K562 (cell line): ENCODE results near the gene OCRL. TPM values are rescaled to one million over a fixed set of nuclear protein-coding genes. Genes with fewer than 3 reads are reported as not detected.

ENCODE experiments used
- ATAC-seq: fragments of 200-7000 bp; cut with Tn5 transposase; 3 replicates; pipeline ENCODE4 v1.9.1; 2020; ENCODE audit warnings: moderate library complexity
- BruUV-seq: library from RNA; stranded (reverse); fragments of 400-500 nt; replicated peaks from 2 replicates; lab custom pipeline; 2021; lab: Mats Ljungman, UMichigan
- CTCF ChIA-PET: fragments of 300-600 bp; formaldehyde crosslinking; extraction: SDS; loops from one replicate; lab custom pipeline; 2021; ENCODE audit warnings: low intra/inter-chr PET ratio; lab: Yijun Ruan, JAX
- POLR2A ChIA-PET: fragments of 300-600, 350-650 bp; sonication (Branson Sonifier 250); formaldehyde crosslinking; extraction: SDS; loops from one replicate; lab custom pipeline; 2021; ENCODE audit warnings: antibody characterized with exemption, inconsistent platforms; lab: Yijun Ruan, JAX
- DNase-seq, 4 experiments: peaks; one replicate each; pipeline versions ENCODE4 v3.0.0 to v3.0.0-alpha.2; 2011 to 2018; ENCODE audit warnings: low spot score in 3 of 4, mixed read lengths in 3 of 4; ENCODE audit errors: extremely low read depth in 1 of 4
- FAIRE-seq: peaks from 2 replicates; lab custom pipeline; 2011; peaks lifted over from hg19 to GRCh38; lab: Jason Lieb, UNC
- H2AFZ ChIP-seq: 2 replicates; pipeline ENCODE4 v1.6.0; 2011; ENCODE audit warnings: low read depth, low read length, control low read depth, inconsistent platforms
- H3K27ac ChIP-seq: fragments of 200-600 bp; 3 replicates; pipeline ENCODE4 v1.8.0; 2011; ENCODE audit warnings: low read depth, mild to moderate bottlenecking, control low read depth, inconsistent platforms, low read length, moderate library complexity, mixed read lengths; ENCODE audit errors: extremely low read depth
- H3K27me3 ChIP-seq, 2 experiments: fragments of 300-600 bp in 1 of 2; 2 replicates in 1 of 2; 3 replicates in 1 of 2; pipeline versions ENCODE4 v1.6.0 to v1.8.0; 2011; ENCODE audit warnings: inconsistent platforms in 2 of 2, low read length in 2 of 2, mild to moderate bottlenecking in 1 of 2, mixed read lengths in 1 of 2, moderate library complexity in 1 of 2; ENCODE audit not compliant: control insufficient read depth in 2 of 2, insufficient read depth in 2 of 2
- H3K36me3 ChIP-seq: fragments of 300-600 bp; 3 replicates; pipeline ENCODE4 v1.8.0; 2011; ENCODE audit warnings: mild to moderate bottlenecking, low read length, inconsistent platforms; ENCODE audit not compliant: control insufficient read depth, insufficient read depth
- H3K4me1 ChIP-seq, 2 experiments: fragments of 200-600 bp in 1 of 2; replicated peaks in 1 of 2; 2 replicates in 1 of 2; 3 replicates in 1 of 2; pipeline versions ENCODE4 v1.5.1 to v1.8.0; 2011; ENCODE audit warnings: inconsistent platforms in 2 of 2, low read length in 2 of 2, mild to moderate bottlenecking in 1 of 2, mixed read lengths in 1 of 2, moderate library complexity in 1 of 2; ENCODE audit not compliant: control insufficient read depth in 2 of 2, insufficient read depth in 2 of 2
- H3K4me2 ChIP-seq: 2 replicates; pipeline ENCODE4 v1.6.1; 2011; ENCODE audit warnings: low read length, control low read depth, inconsistent platforms, mixed read lengths; ENCODE audit not compliant: insufficient read depth
- H3K4me3 ChIP-seq: fragments of 200-600 bp; sonication (generic), shearing (Covaris generic); 2 replicates; pipeline ENCODE4 v1.5.1; 2016; ENCODE audit warnings: control low read depth, inconsistent platforms
- H3K79me2 ChIP-seq: fragments of 200-600 bp; 3 replicates; pipeline ENCODE4 v1.8.0; 2011; ENCODE audit warnings: low read length, inconsistent platforms; ENCODE audit not compliant: control insufficient read depth, insufficient read depth
- H3K9ac ChIP-seq, 2 experiments: 2 replicates each; pipeline versions ENCODE4 v1.6.0 to v1.6.1; 2011; ENCODE audit warnings: low read depth in 2 of 2, low read length in 2 of 2, control low read depth in 1 of 2, inconsistent platforms in 1 of 2, mild to moderate bottlenecking in 1 of 2, mixed read lengths in 1 of 2; ENCODE audit not compliant: insufficient read depth in 1 of 2
- H3K9me1 ChIP-seq: one replicate; pipeline ENCODE4 v1.6.0; 2011; ENCODE audit warnings: inconsistent platforms, mild to moderate bottlenecking, low read length, moderate library complexity; ENCODE audit not compliant: control insufficient read depth, insufficient read depth
- H3K9me3 ChIP-seq: replicated peaks from 2 replicates; pipeline ENCODE4 v1.5.1; 2011; ENCODE audit warnings: low read depth, low read length, inconsistent platforms; ENCODE audit not compliant: control insufficient read depth, insufficient read depth
- H4K20me1 ChIP-seq: replicated peaks from 2 replicates; pipeline ENCODE4 v1.6.1; 2011; ENCODE audit warnings: low read length, inconsistent platforms, mixed read lengths; ENCODE audit not compliant: control insufficient read depth, insufficient read depth
- C11orf30 ChIP-seq: fragments of 450-650 bp; IDR thresholded peaks from 2 replicates; pipeline ENCODE4 v1.6.1; 2016; ENCODE audit warnings: low read depth, mild to moderate bottlenecking
- CAMTA2 ChIP-seq: fragments of 250-450 bp; sonication (Bioruptor Pico); conservative IDR thresholded peaks from 2 replicates; pipeline ENCODE4 v1.5.1; 2022
- DPF2 ChIP-seq: fragments of 450-650 bp; IDR thresholded peaks from 2 replicates; pipeline ENCODE4 v1.6.1; 2016
- FOXJ2 ChIP-seq: fragments of 200-800 bp; sonication (Bioruptor generic); IDR thresholded peaks from 2 replicates; pipeline ENCODE4 v1.6.1; 2016; ENCODE audit warnings: missing genetic modification characterization, missing compliant biosample characterization
- FOXK2 ChIP-seq, 2 experiments: fragments of 450-650 bp; IDR thresholded peaks in 1 of 2; conservative IDR thresholded peaks in 1 of 2; 2 replicates each; pipeline ENCODE4 v1.6.1; 2016; ENCODE audit warnings: low read depth in 2 of 2, mild to moderate bottlenecking in 1 of 2
- MAFF ChIP-seq: IDR thresholded peaks from 2 replicates; pipeline ENCODE4 v1.6.1; 2012; ENCODE audit warnings: low read length, improper control_type of control experiment
- MAFG ChIP-seq: fragments of 450-650 bp; conservative IDR thresholded peaks from 2 replicates; pipeline ENCODE4 v1.6.1; 2016; ENCODE audit warnings: missing genetic modification characterization, missing compliant biosample characterization
- MAFK ChIP-seq: IDR thresholded peaks from 2 replicates; pipeline ENCODE4 v1.6.1; 2011; ENCODE audit warnings: low read length, improper control_type of control experiment
- MEIS2 ChIP-seq: fragments of 450-650 bp; IDR thresholded peaks from 2 replicates; pipeline ENCODE4 v1.6.1; 2014; ENCODE audit warnings: mild to moderate bottlenecking; ENCODE audit not compliant: partially characterized antibody
- NFE2 ChIP-seq: IDR thresholded peaks from 2 replicates; pipeline ENCODE4 v1.6.1; 2014; ENCODE audit warnings: antibody characterized with exemption, low read depth
- ZNF316 ChIP-seq: fragments of 450-650 bp; IDR thresholded peaks from 2 replicates; pipeline ENCODE4 v1.6.1; 2016
- ZNF77 ChIP-seq: fragments of 250-450 bp; sonication (Bioruptor Pico); IDR thresholded peaks from 2 replicates; pipeline ENCODE4 v1.5.0; 2020
- WGBS: fragments of 100-300 bp; shearing (Covaris generic); methylation state at CpG from one replicate; pipeline ENCODE4 v1.1.6; 2016; ENCODE audit warnings: low coverage, mixed read lengths; ENCODE audit not compliant: insufficient coverage; ENCODE audit errors: missing lambda C conversion rate; 5-methylcytosine and 5-hydroxymethylcytosine counted together
- in situ Hi-C: fragments of 300-500 bp; cut with MboI; formaldehyde crosslinking; loops from 4 replicates; pipeline ENCODE4 v1.15.0; 2018; ENCODE audit warnings: inconsistent platforms, mixed read lengths
- intact Hi-C: fragments of 100-400 bp; cut with micrococcal nuclease; formaldehyde crosslinking; loops from 2 replicates; pipeline ENCODE4 v1.14.2; 2022
- polyA plus RNA-seq, 8 experiments: library from polyadenylated mRNA; depleted of rRNA in 4 of 8; stranded (reverse) in 5 of 8; unstranded in 3 of 8; fragments of >200 nt; fragmentation: Nextera tagmentation in 2 of 8; fragmentation: Illumina TruSeq in 1 of 8; extraction: Ambion mirVana in 2 of 8; extraction: Trizol in 1 of 8; gene quantifications; 2 replicates each; pipeline versions ENCODE4 v1.2.1 to v1.2.3, GENCODE V29; 2011 to 2014; ENCODE audit warnings: inconsistent platforms in 1 of 8, missing spikeins in 1 of 8
- total RNA-seq, 7 experiments: library from RNA; depleted of rRNA in 6 of 7; stranded (reverse); fragments of >200 nt in 6 of 7; fragmentation: Illumina TruSeq in 2 of 7; extraction: Trizol in 2 of 7; gene quantifications; 2 replicates each; pipeline versions ENCODE4 v1.2.1 to v1.2.3, GENCODE V29; 2011 to 2021; ENCODE audit warnings: low replicate concordance in 1 of 7
- TF ChIP-seq, protein P1 (sequence below), 2 experiments: fragments of 450-650 bp; conservative IDR thresholded peaks; 2 replicates each; pipeline ENCODE4 v1.6.1; 2017; ENCODE audit warnings: mild to moderate bottlenecking in 2 of 2, moderate library complexity in 2 of 2

The OCRL gene
- total and polyA plus RNA-seq, 9 of the 15 experiments (the other 6 are each of a cell fraction or from before 2014, with no cell fraction given), result 2.2 to 23.4 (median 11.9) TPM

DNA sequence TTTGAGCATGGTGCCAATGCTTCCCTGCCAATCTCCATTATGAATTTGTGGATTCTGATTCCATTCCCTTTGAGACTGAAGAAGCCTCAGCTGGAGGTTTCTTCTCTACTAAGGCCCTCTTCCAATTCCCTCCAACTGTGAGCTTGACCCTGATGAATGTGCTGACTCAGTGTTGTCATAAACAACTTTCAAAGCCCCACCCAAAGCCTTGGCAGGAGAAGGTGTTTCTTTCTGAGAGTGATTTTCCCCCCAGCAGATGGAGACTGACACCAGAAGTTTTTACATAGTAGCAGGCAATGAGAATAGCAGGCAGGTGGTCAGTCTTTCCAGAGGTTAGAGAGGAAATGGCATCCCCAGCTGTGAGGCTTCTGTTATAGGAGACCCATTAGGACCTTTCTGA lies 53.1 kb downstream of the OCRL start (continued):
- TF ChIP-seq, protein P1, sequence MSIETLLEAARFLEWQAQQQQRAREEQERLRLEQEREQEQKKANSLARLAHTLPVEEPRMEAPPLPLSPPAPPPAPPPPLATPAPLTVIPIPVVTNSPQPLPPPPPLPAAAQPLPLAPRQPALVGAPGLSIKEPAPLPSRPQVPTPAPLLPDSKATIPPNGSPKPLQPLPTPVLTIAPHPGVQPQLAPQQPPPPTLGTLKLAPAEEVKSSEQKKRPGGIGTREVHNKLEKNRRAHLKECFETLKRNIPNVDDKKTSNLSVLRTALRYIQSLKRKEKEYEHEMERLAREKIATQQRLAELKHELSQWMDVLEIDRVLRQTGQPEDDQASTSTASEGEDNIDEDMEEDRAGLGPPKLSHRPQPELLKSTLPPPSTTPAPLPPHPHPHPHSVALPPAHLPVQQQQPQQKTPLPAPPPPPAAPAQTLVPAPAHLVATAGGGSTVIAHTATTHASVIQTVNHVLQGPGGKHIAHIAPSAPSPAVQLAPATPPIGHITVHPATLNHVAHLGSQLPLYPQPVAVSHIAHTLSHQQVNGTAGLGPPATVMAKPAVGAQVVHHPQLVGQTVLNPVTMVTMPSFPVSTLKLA (conservative IDR thresholded peaks at IDR 0.05), result 0 out of 4 replicates have a peak, but pooled peaks of 1 of the 2 experiments have one; percentile 40
- peak; percentile 89 to 92 for TF ChIP-seq FOXK2 (conservative IDR thresholded peaks at IDR 0.05 in 1 of 2, IDR thresholded peaks at IDR 0.05 in 1 of 2; ENCODE audit: low read depth in 2 of 2)
- TF ChIP-seq CAMTA2 (CRISPR knock-in tag), result no peak
- TF ChIP-seq C11orf30, result peak; percentile 99
- TF ChIP-seq DPF2, result 0 out of 2 replicates have a peak, but pooled peaks have one; percentile 19
- peak; percentile 96 for TF ChIP-seq MAFG (tag)
- TF ChIP-seq MEIS2, result peak; percentile 37
- TF ChIP-seq MAFF, result peak; percentile 97
- peak; percentile 91 for TF ChIP-seq NFE2
- peak; percentile 96 for TF ChIP-seq MAFK
- TF ChIP-seq FOXJ2 (tag), result peak; percentile 91
- TF ChIP-seq ZNF316, result peak; percentile 99

DNA sequence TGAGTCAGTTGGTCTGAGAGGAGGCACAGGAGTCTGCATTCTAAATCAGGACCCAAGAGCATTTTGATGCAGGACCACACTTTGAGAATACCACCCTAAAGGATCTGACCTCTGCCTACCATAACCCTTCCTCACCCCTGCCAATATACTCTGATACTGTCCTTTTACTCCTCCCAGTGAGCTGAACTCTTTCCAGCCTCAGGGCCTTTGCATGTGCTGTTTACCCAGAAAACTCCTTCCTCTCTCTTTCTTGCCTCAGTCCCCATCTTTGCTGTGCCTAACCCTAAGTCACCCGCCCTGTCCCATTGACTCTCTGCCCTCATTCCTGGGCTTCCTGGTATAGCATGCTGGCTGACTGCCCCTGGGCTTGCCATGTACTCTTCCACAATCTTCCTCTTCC lies 54.7 kb downstream of the OCRL start:
- H3K4me1 ChIP-seq, result peaks cover 0 to 21% of the 10 kb centered on the region in 2 experiments; a peak in 4 of 5 replicates
- H3K9ac ChIP-seq, result no peak overlapping the region
- no peaks in the 10 kb centered on the region for H3K9me3 ChIP-seq
- TF ChIP-seq ZNF77, result no peak
- H3K9me1 ChIP-seq, result no peaks in the 10 kb centered on the region
- H2AFZ ChIP-seq, result no peak overlapping the region
- ChIA-PET POLR2A (interaction anchor here (0.5 kb wide), 1 partner anchor 140 kb away, joined by 4 read pairs; no protein-coding TSS in a partner anchor), CTCF (no interaction called here)
- in situ Hi-C loops (loop anchor here (25.0 kb wide), 1 partner anchor 1343 kb away; no protein-coding TSS in a partner anchor), intact Hi-C loops (no loop called here)
- no peaks in the 10 kb centered on the region for H3K79me2 ChIP-seq
- H4K20me1 ChIP-seq, result no peaks in the 10 kb centered on the region
- FAIRE-seq (no peak), DNase-seq (no peak), ATAC-seq (no peak)
- H3K4me3 ChIP-seq, result no peak overlapping the region
- 80% methylated on average over 1 of the region's 1 CpG for WGBS
- peaks cover 34% of the 10 kb centered on the region; the same call in 2 of the 3 replicates for H3K36me3 ChIP-seq
- no peaks in the 10 kb centered on the region for H3K27me3 ChIP-seq
- no peak overlapping the region for H3K4me2 ChIP-seq
- no TSS peak for BruUV-seq
- no peak overlapping the region for H3K27ac ChIP-seq
